ENCODE data around the gene BACE1-AS.
"Not testable (repeated sequence)": the region's sequence is repeated elsewhere in the genome, so short reads cannot be mapped to it uniquely, and the experiment has no call there.

The BACE1-AS gene

GRCh38 chr11:117295438-117296137, 4.4 kb downstream of the BACE1-AS start:
- DNase-seq = no peak

- no peak for DNase-seq
Measured at GRCh38 chr11:117296881-117297280, 5.7 kb downstream of the BACE1-AS start.

GRCh38 chr11:117298195-117298594, 7.0 kb downstream of the BACE1-AS start:
- DNase-seq = no peak

GRCh38 chr11:117299351-117300282, 8.5 kb downstream of the BACE1-AS start:
- DNase-seq = no peak

- DNase-seq = no peak
Measured at GRCh38 chr11:117300283-117300663, 9.1 kb downstream of the BACE1-AS start.

GRCh38 chr11:117300773-117301172, 9.6 kb downstream of the BACE1-AS start:
- no peak for DNase-seq

GRCh38 chr11:117302228-117302627, 11.1 kb downstream of the BACE1-AS start:
- no peak for DNase-seq

- no peak for DNase-seq
Measured at GRCh38 chr11:117303101-117303500, 12.0 kb downstream of the BACE1-AS start.

GRCh38 chr11:117303646-117304315, 12.6 kb downstream of the BACE1-AS start:
- DNase-seq = no peak

- DNase-seq = no peak
Measured at GRCh38 chr11:117305145-117305544, 14.0 kb downstream of the BACE1-AS start.

GRCh38 chr11:117309310-117309709, 18.2 kb downstream of the BACE1-AS start:
- DNase-seq = no peak

GRCh38 chr11:117313091-117313490, 21.9 kb downstream of the BACE1-AS start:
- no peak for DNase-seq

- DNase-seq = no peak
Measured at GRCh38 chr11:117313828-117314768, 23.0 kb downstream of the BACE1-AS start.

- no peak for DNase-seq
Measured at GRCh38 chr11:117314840-117315239, 23.7 kb downstream of the BACE1-AS start.

- peak in 1 of 2 donors; percentile 18 for DNase-seq
Measured at GRCh38 chr11:117315285-117316196, 24.4 kb downstream of the BACE1-AS start.

GRCh38 chr11:117316197-117316961, 25.2 kb downstream of the BACE1-AS start, which contains the start of gene BACE1:
TSS of gene BACE1 (minus strand) at chr11:117316256. CDS start at chr11:117315795, 461 bp downstream.
- no peak for DNase-seq

GRCh38 chr11:117318738-117319137, 27.6 kb downstream of the BACE1-AS start:
- DNase-seq = no peak

GRCh38 chr11:117319214-117319840, 28.2 kb downstream of the BACE1-AS start:
- no peak for DNase-seq

- DNase-seq = not testable (repeated sequence)
Measured at GRCh38 chr11:117327255-117327566, 36.1 kb downstream of the BACE1-AS start.

All from CD4-positive, alpha-beta T cell treated with Interferon alpha-2 for 1 hour (primary cell).